Nephron (organoid): ENCODE data around the gene VPS9D1.

Experiments used
- H3K27ac Mint-ChIP-seq, 3 experiments: 2 replicates each; pipeline ENCODE4 v1.8.0; 2020; ENCODE audit warnings: mixed read lengths in 3 of 3, mild to moderate bottlenecking in 2 of 3, moderate library complexity in 1 of 3
- H3K27me3 Mint-ChIP-seq: 2 replicates; pipeline ENCODE4 v1.8.0; 2021; ENCODE audit warnings: low read depth, mild to moderate bottlenecking, moderate library complexity, mixed read lengths
- H3K36me3 Mint-ChIP-seq: 2 replicates; pipeline ENCODE4 v1.8.0; 2020; ENCODE audit warnings: low read depth, mixed read lengths
- H3K4me1 Mint-ChIP-seq: 2 replicates; pipeline ENCODE4 v1.8.0; 2020; ENCODE audit warnings: mixed read lengths
- H3K4me3 Mint-ChIP-seq, 3 experiments: 2 replicates each; pipeline ENCODE4 v1.8.0; 2020; ENCODE audit warnings: mild to moderate bottlenecking in 3 of 3, mixed read lengths in 3 of 3, moderate library complexity in 2 of 3
- H3K9me3 Mint-ChIP-seq: 2 replicates; pipeline ENCODE4 v1.8.0; 2020; ENCODE audit warnings: mixed read lengths
- CTCF ChIP-seq, 3 experiments: fragments of 200-600 bp; sonication (generic); IDR thresholded peaks; one replicate each; pipeline ENCODE4 v1.5.0; 2021; ENCODE audit warnings: antibody characterized with exemption in 3 of 3; ENCODE audit not compliant: unreplicated experiment in 3 of 3

VPS9D1 gene

GRCh38 chr16:89716916-89717687 lies 3.6 kb downstream of the VPS9D1 start:
- H3K4me1 Mint-ChIP-seq: peaks cover 11% of the 10 kb centered on the region
- peaks cover 5% of the 10 kb centered on the region for H3K36me3 Mint-ChIP-seq
- H3K27ac Mint-ChIP-seq: no peak overlapping the region
- TF ChIP-seq CTCF (IDR thresholded peaks at IDR 0.05; ENCODE audit: unreplicated experiment in 3 of 3): no peak
- H3K27me3 Mint-ChIP-seq: no peaks in the 10 kb centered on the region
- no peaks in the 10 kb centered on the region for H3K9me3 Mint-ChIP-seq
- peak overlapping the region; percentile 10 to 46 (median 43) for H3K4me3 Mint-ChIP-seq

GRCh38 chr16:89716493-89716892 lies 4.2 kb downstream of the VPS9D1 start:
- Mint-ChIP-seq H3K36me3 (peaks cover 5% of the 10 kb centered on the region), H3K4me1 (peaks cover 11% of the 10 kb centered on the region), H3K4me3 (no peak overlapping the region), H3K27ac (no peak overlapping the region), H3K27me3 (no peaks in the 10 kb centered on the region), H3K9me3 (no peaks in the 10 kb centered on the region)
- no peak for TF ChIP-seq CTCF (IDR thresholded peaks at IDR 0.05; ENCODE audit: unreplicated experiment in 3 of 3)

GRCh38 chr16:89712274-89712781 lies 8.4 kb downstream of the VPS9D1 start:
- no peak for TF ChIP-seq CTCF (IDR thresholded peaks at IDR 0.05; ENCODE audit: unreplicated experiment in 3 of 3)
- peak overlapping the region; percentile 51 to 72 (median 69) for H3K4me3 Mint-ChIP-seq
- H3K36me3 Mint-ChIP-seq: peaks cover 5% of the 10 kb centered on the region
- no peak overlapping the region for H3K27ac Mint-ChIP-seq
- H3K4me1 Mint-ChIP-seq: peaks cover 4% of the 10 kb centered on the region
- H3K9me3 Mint-ChIP-seq: no peaks in the 10 kb centered on the region
- H3K27me3 Mint-ChIP-seq: no peaks in the 10 kb centered on the region

- Mint-ChIP-seq H3K27ac (no peak overlapping the region), H3K9me3 (no peaks in the 10 kb centered on the region), H3K36me3 (peaks cover 5% of the 10 kb centered on the region), H3K27me3 (no peaks in the 10 kb centered on the region), H3K4me3 (peak overlapping the region in 1 of 3 experiments; percentile 72), H3K4me1 (peaks cover 4% of the 10 kb centered on the region)
- TF ChIP-seq CTCF (IDR thresholded peaks at IDR 0.05; ENCODE audit: unreplicated experiment in 3 of 3): no peak
These were observed 9.0 kb downstream of the VPS9D1 start for GRCh38 chr16:89711601-89712273.

GRCh38 chr16:89710709-89711564 lies 9.8 kb downstream of the VPS9D1 start:
- Mint-ChIP-seq H3K9me3 (no peaks in the 10 kb centered on the region), H3K36me3 (peaks cover 5% of the 10 kb centered on the region), H3K27ac (no peak overlapping the region), H3K27me3 (peaks cover under 1% of the 10 kb centered on the region), H3K4me3 (no peak overlapping the region), H3K4me1 (peaks cover 4% of the 10 kb centered on the region)
- no peak for TF ChIP-seq CTCF (IDR thresholded peaks at IDR 0.05; ENCODE audit: unreplicated experiment in 3 of 3)
